A673 (cell line): ENCODE results near the gene GZMM. TPM values are rescaled to one million over a fixed set of nuclear protein-coding genes. Genes with fewer than 3 reads are reported as not detected.

ENCODE experiments used
- BruUV-seq: library from RNA; stranded (reverse); fragments of 400-500 nt; replicated peaks from 2 replicates; lab custom pipeline; 2021; lab: Mats Ljungman, UMichigan
- CTCF ChIA-PET: fragments of 300-600 bp; sonication (Branson Sonifier 250); formaldehyde crosslinking; loops from one replicate; lab custom pipeline; 2022; ENCODE audit warnings: antibody characterized with exemption; lab: Charles Lee
- POLR2A ChIA-PET: fragments of 300-600 bp; sonication (Branson Sonifier 250); formaldehyde crosslinking; loops from one replicate; lab custom pipeline; 2022; ENCODE audit warnings: antibody characterized with exemption; ENCODE audit not compliant: low non-redundant PET; lab: Charles Lee
- DNase-seq: peaks from one replicate; pipeline ENCODE4 v3.0.0-alpha.2; 2015; ENCODE audit warnings: low spot score
- H3K27ac ChIP-seq: fragments of 200-600 bp; sonication (generic); 2 replicates; pipeline ENCODE4 v1.5.1; 2016; ENCODE audit warnings: mixed run types, low read depth, mild to moderate bottlenecking, mixed read lengths, antibody characterized with exemption, low read length; ENCODE audit not compliant: poor library complexity, severe bottlenecking
- H3K27me3 ChIP-seq: fragments of 200-600 bp; sonication (generic); replicated peaks from 2 replicates; pipeline ENCODE4 v1.6.1; 2017; ENCODE audit warnings: mixed run types, low read depth, mild to moderate bottlenecking, mixed read lengths, antibody characterized with exemption, low read length; ENCODE audit not compliant: insufficient read depth, poor library complexity
- H3K36me3 ChIP-seq: fragments of 200-600 bp; sonication (generic); 2 replicates; pipeline ENCODE4 v1.6.1; 2016; ENCODE audit warnings: mixed run types, mild to moderate bottlenecking, mixed read lengths, antibody characterized with exemption, low read length; ENCODE audit not compliant: insufficient read depth, poor library complexity, severe bottlenecking
- H3K4me1 ChIP-seq: fragments of 200-600 bp; sonication (generic); 2 replicates; pipeline ENCODE4 v1.6.1; 2017; ENCODE audit warnings: mixed run types, mild to moderate bottlenecking, mixed read lengths, antibody characterized with exemption, low read length; ENCODE audit not compliant: insufficient read depth, poor library complexity, severe bottlenecking
- H3K4me3 ChIP-seq: fragments of 200-600 bp; sonication (generic); 2 replicates; pipeline ENCODE4 v1.5.1; 2016; ENCODE audit warnings: low read depth, mixed run types, mild to moderate bottlenecking, mixed read lengths, low read length; ENCODE audit not compliant: poor library complexity, severe bottlenecking
- H3K9me3 ChIP-seq: fragments of 200-600 bp; sonication (generic); 2 replicates; pipeline ENCODE4 v1.6.1; 2016; ENCODE audit warnings: mixed run types, low read depth, mild to moderate bottlenecking, mixed read lengths, antibody characterized with exemption, low read length; ENCODE audit not compliant: poor library complexity, severe bottlenecking
- CTCF ChIP-seq: fragments of 300-800, 200-600 bp; sonication (generic); conservative IDR thresholded peaks from 2 replicates; pipeline ENCODE4 v1.5.1; 2017; ENCODE audit warnings: low read depth, mild to moderate bottlenecking, antibody characterized with exemption, low read length, moderate library complexity, mixed read lengths
- EZH2 ChIP-seq: fragments of 200-600 bp; sonication (generic); IDR thresholded peaks from 2 replicates; pipeline ENCODE4 v1.6.1; 2017; ENCODE audit warnings: borderline replicate concordance, low read depth, mild to moderate bottlenecking, mixed read lengths, antibody characterized with exemption, low read length; ENCODE audit not compliant: poor library complexity, severe bottlenecking
- intact Hi-C: fragments of 100-400 bp; cut with micrococcal nuclease; formaldehyde crosslinking; loops from one replicate; pipeline ENCODE4 v1.10.0; 2022; ENCODE audit not compliant: unreplicated experiment
- total RNA-seq: library from RNA; stranded (reverse); gene quantifications from 2 replicates; pipeline ENCODE4 v1.2.3, GENCODE V29; 2021

GZMM gene
- total RNA-seq, 1 experiment from 2014 or later = 2.5 TPM

- peak within 1 kb of the TSS; percentile 100 for H3K4me3 ChIP-seq
- no TSS peak for BruUV-seq
- H3K9me3 ChIP-seq = no peaks in the 10 kb centered on the region
- no peaks in the 10 kb centered on the region for H3K27me3 ChIP-seq
- POLR2A ChIA-PET = interaction anchor here (0.8 kb wide), 1 partner anchor 20 kb away, joined by 3 read pairs; no protein-coding TSS in a partner anchor
- H3K27ac ChIP-seq = peak within 1 kb of the TSS; percentile 95
- TF ChIP-seq CTCF = no peak
- TF ChIP-seq EZH2 = no peak
- peaks cover 19% of the 10 kb centered on the region for H3K36me3 ChIP-seq
- DNase-seq = no peak
- intact Hi-C loops = loop anchor here (5.0 kb wide), 1 partner anchor 40 kb away; the partner anchor contains the start of gene BSG
- H3K4me1 ChIP-seq = peaks cover 13% of the 10 kb centered on the region
- CTCF ChIA-PET = interaction anchor here (1.4 to 1.6 kb wide), 2 partner anchors 21 to 25 kb away, joined by 5 to 16 read pairs; no protein-coding TSS in a partner anchor
These were observed 11.9 kb upstream of the GZMM start, which contains the start of gene CDC34 for GRCh38 chr19:531753-532560. CDC34 (plus strand) TSS chr19:531760; CDS start chr19:531932, 172 bp downstream.

DNA sequence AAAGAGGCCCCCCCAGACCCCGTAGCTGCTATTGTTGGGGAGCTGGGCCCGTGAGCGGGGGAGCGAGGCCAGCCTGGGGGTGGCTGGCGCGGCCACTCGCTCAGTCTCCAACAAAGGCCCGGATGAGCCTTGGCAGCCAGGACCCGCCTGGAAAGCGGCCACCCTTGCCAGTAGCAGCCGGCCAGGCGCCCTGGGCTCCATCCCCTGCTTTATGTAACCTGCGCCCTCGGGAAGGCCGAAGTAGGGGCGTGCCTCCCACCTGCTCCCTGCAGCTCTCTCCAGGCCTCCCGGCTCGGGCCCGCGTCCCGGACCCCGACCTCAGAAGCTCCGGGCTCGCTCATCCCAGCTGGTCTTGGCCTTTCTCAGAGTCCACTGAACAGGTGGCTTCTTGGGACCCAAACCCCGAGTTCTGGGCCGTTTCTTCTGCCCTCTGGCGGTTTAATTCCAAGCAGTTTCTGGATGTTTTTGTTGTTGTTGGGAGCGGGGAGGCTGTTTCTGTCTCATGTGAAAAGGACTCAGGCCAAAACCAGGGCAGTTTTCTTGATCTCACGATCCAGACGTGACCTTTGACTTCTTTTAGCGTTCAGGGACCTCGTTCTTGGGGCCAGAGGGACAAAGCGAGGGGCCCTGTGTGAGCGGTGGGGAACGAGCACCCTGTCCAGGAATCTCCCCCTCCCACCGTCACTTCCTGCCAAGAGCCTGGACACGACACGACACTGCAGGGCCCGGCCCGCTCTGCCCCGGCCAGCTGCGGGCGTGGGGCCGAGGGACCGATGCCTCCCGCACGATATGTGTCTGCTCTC, 11.1 kb upstream of the GZMM start:
- TF ChIP-seq EZH2 (no peak), CTCF (peak; percentile 70)
- H3K4me1 ChIP-seq = peaks cover 13% of the 10 kb centered on the region
- ChIA-PET POLR2A (no interaction called here), CTCF (interaction anchor here (1.4 to 1.6 kb wide), 2 partner anchors 22 to 26 kb away, joined by 5 to 16 read pairs; no protein-coding TSS in a partner anchor)
- no peaks in the 10 kb centered on the region for H3K9me3 ChIP-seq
- H3K27me3 ChIP-seq = no peaks in the 10 kb centered on the region
- BruUV-seq = no TSS peak
- H3K36me3 ChIP-seq = peaks cover 22% of the 10 kb centered on the region
- peak; percentile 71 for DNase-seq
- intact Hi-C loops = loop anchor here (5.0 kb wide), 1 partner anchor 40 kb away; the partner anchor contains the start of gene BSG
- peak overlapping the region; percentile 93 for H3K27ac ChIP-seq
- H3K4me3 ChIP-seq = peak overlapping the region; percentile 100

- Histone ChIP-seq H3K9me3 (no peaks in the 10 kb centered on the region), H3K27ac (peak overlapping the region; percentile 93), H3K36me3 (peaks cover 28% of the 10 kb centered on the region), H3K27me3 (no peaks in the 10 kb centered on the region), H3K4me3 (peak overlapping the region; percentile 100), H3K4me1 (peaks cover 13% of the 10 kb centered on the region)
- TSS peak; percentile 29 for BruUV-seq
- DNase-seq = no peak
- CTCF ChIA-PET = no interaction called here
- TF ChIP-seq EZH2 = no peak
- TF ChIP-seq CTCF = no peak
- intact Hi-C loops = loop anchor here (5.0 kb wide), 1 partner anchor 39 kb away; the partner anchor contains the start of gene BSG
- POLR2A ChIA-PET = no interaction called here
These were observed 10.3 kb upstream of the GZMM start for GRCh38 chr19:533364-534058.
